ENCODE measurements around the gene CXorf58. TPM values are rescaled to one million over a fixed set of nuclear protein-coding genes. Genes with fewer than 3 reads are reported as not detected.

Gene CXorf58
- total and polyA plus RNA-seq, 2 donors (not counting 1 experiment from before 2014, with no cell fraction given) = 0.07 TPM; not detected in 1

DNA sequence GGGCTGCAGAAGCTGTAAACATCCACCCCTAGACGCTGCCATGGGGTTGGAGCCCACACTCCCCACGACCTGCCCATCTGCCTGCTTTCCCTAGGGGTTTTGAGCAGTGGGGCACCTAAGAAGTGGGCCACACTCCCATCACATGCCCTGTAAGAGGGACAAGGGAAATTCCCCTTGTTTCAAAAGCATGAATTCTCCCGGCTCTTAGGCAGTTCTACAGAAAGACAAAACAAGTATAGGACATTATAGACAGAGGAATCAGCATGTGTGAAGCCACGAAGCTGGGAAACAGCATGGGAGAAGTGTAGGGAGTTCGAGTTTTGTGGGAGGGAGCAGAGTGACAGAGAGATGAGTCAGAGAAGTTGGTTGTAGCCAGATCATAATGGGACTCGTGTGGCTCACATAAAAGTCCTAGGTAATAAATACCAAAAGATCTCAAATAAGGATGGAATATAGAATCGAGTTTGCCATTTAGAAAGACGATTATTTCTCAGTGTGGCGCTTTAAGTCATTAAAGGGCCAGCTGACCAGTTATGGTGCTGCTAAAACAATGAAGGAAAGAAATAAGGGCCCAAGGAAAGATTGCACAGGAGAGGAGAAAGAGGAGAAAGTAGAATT, 24.0 kb upstream of the CXorf58 start:
- Histone ChIP-seq H3K4me1 (ENCODE audit: control insufficient read depth in 2 of 2, insufficient read depth in 2 of 2, low read length in 2 of 2) (no peaks in the 10 kb centered on the region), H3K79me2 (ENCODE audit: control insufficient read depth, insufficient read depth, low read length) (no peaks in the 10 kb centered on the region), H3K4me2 (replicated peaks; ENCODE audit: low read depth, low read length, poor library complexity, severe bottlenecking) (no peak overlapping the region), H3K9ac (ENCODE audit: low read length) (no peak overlapping the region), H4K20me1 (ENCODE audit: control insufficient read depth, insufficient read depth, low read length, poor library complexity, severe bottlenecking) (no peaks in the 10 kb centered on the region), H3K4me3 (ENCODE audit: control extremely low read depth in 1 of 5, extremely low read depth in 1 of 5, insufficient read depth in 1 of 5, low read depth in 2 of 5, low read length in 4 of 5) (no peak overlapping the region), H3K9me3 (ENCODE audit: control extremely low read depth in 1 of 3, control insufficient read depth in 2 of 3, insufficient read depth in 1 of 3, low read length in 2 of 3) (no peaks in the 10 kb centered on the region), H3K27me3 (replicated peaks in 1 of 4; ENCODE audit: control extremely low read depth in 1 of 4, control insufficient read depth in 3 of 4, insufficient read depth in 4 of 4, low read length in 3 of 4) (no peaks in the 10 kb centered on the region), H2AFZ (ENCODE audit: insufficient read depth, low read depth, low read length, poor library complexity, severe bottlenecking) (no peak overlapping the region), H3K27ac (ENCODE audit: low read length in 2 of 2) (no peak overlapping the region), H3K36me3 (replicated peaks in 1 of 2; ENCODE audit: control extremely low read depth in 1 of 2, control insufficient read depth in 1 of 2, extremely low read depth in 1 of 2, insufficient read depth in 2 of 2, low read length in 1 of 2) (no peaks in the 10 kb centered on the region)
- DNase-seq (no peak), ATAC-seq (ENCODE audit: low read depth) (no peak)
- POLR2A ChIA-PET = no interaction called here
- Mint-ChIP-seq H3K27me3 (no peaks in the 10 kb centered on the region), H3K4me3 (no peak overlapping the region), H3K9me3 (ENCODE audit: insufficient read depth) (no peaks in the 10 kb centered on the region), H3K27ac (no peak overlapping the region), H3K4me1 (no peaks in the 10 kb centered on the region)
- CTCF ChIA-PET = no interaction called here
- no peak for TF ChIP-seq EZH2 (IDR thresholded peaks at IDR 0.05; ENCODE audit: borderline replicate concordance, insufficient read depth, low read depth, low read length, poor library complexity, severe bottlenecking)
- TF ChIP-seq, protein P1, sequence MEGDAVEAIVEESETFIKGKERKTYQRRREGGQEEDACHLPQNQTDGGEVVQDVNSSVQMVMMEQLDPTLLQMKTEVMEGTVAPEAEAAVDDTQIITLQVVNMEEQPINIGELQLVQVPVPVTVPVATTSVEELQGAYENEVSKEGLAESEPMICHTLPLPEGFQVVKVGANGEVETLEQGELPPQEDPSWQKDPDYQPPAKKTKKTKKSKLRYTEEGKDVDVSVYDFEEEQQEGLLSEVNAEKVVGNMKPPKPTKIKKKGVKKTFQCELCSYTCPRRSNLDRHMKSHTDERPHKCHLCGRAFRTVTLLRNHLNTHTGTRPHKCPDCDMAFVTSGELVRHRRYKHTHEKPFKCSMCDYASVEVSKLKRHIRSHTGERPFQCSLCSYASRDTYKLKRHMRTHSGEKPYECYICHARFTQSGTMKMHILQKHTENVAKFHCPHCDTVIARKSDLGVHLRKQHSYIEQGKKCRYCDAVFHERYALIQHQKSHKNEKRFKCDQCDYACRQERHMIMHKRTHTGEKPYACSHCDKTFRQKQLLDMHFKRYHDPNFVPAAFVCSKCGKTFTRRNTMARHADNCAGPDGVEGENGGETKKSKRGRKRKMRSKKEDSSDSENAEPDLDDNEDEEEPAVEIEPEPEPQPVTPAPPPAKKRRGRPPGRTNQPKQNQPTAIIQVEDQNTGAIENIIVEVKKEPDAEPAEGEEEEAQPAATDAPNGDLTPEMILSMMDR (IDR thresholded peaks at IDR 0.05) = no peak
- 100% methylated on average over 1 of the region's 9 CpGs for WGBS (ENCODE audit: insufficient coverage)
- intact Hi-C loops (cut with micrococcal nuclease) = no loop called here

DNA sequence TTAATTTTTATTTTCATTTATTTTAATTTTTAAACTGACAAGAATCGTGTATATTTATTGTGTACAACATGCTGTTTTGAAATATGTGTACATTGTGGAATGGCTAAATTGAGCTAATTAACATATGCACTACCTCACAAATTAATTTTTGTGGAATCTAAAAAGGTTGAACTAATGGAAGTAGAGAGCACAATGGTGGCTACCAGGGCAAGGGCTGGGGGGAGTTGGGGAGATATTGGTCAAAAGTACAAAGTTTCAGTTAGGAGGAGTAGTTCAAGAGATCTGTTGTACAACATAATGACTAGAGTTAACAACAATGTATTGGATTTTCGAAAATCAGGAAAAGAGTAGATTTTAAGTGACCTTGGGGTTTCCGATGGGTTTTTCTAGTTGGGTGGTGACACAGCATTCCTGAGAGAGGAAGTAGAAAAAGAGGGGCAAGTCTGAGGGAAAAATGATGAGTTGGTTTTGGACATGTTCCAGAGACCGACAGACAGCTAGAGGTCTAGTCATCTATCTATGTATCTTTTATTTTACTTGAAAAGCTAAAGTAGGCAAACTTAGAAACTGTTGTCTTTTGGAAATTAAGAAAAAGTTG, 23.3 kb upstream of the CXorf58 start:
- no peaks in the 10 kb centered on the region for H3K27me3 Mint-ChIP-seq
- no peaks in the 10 kb centered on the region for H3K4me1 ChIP-seq (ENCODE audit: control insufficient read depth in 2 of 2, insufficient read depth in 2 of 2, low read length in 2 of 2)
- no peaks in the 10 kb centered on the region for H3K9me3 Mint-ChIP-seq (ENCODE audit: insufficient read depth)
- ATAC-seq (ENCODE audit: low read depth) (no peak), DNase-seq (no peak)
- ChIA-PET CTCF (interaction anchor here (0.7 kb wide), 1 partner anchor 1712 kb away, joined by 4 read pairs; no protein-coding TSS in a partner anchor), POLR2A (no interaction called here)
- intact Hi-C loops (cut with micrococcal nuclease) = no loop called here
- H3K4me1 Mint-ChIP-seq = no peaks in the 10 kb centered on the region
- H3K36me3 ChIP-seq (replicated peaks in 1 of 2; ENCODE audit: control extremely low read depth in 1 of 2, control insufficient read depth in 1 of 2, extremely low read depth in 1 of 2, insufficient read depth in 2 of 2, low read length in 1 of 2) = no peaks in the 10 kb centered on the region
- WGBS (ENCODE audit: insufficient coverage) = 57% methylated on average over 1 of the region's 4 CpGs
- no peak overlapping the region for H3K27ac Mint-ChIP-seq
- H3K9me3 ChIP-seq (ENCODE audit: control extremely low read depth in 1 of 3, control insufficient read depth in 2 of 3, insufficient read depth in 1 of 3, low read length in 2 of 3) = no peaks in the 10 kb centered on the region
- H3K4me2 ChIP-seq (replicated peaks; ENCODE audit: low read depth, low read length, poor library complexity, severe bottlenecking) = no peak overlapping the region
- no peak overlapping the region for H3K9ac ChIP-seq (ENCODE audit: low read length)
- no peaks in the 10 kb centered on the region for H3K27me3 ChIP-seq (replicated peaks in 1 of 4; ENCODE audit: control extremely low read depth in 1 of 4, control insufficient read depth in 3 of 4, insufficient read depth in 4 of 4, low read length in 3 of 4)
- TF ChIP-seq, protein P1 (IDR thresholded peaks at IDR 0.05) = no peak
- no peak for TF ChIP-seq EZH2 (IDR thresholded peaks at IDR 0.05; ENCODE audit: borderline replicate concordance, insufficient read depth, low read depth, low read length, poor library complexity, severe bottlenecking)
- no peak overlapping the region for H3K4me3 Mint-ChIP-seq
- H3K79me2 ChIP-seq (ENCODE audit: control insufficient read depth, insufficient read depth, low read length) = no peaks in the 10 kb centered on the region
- no peak overlapping the region for H3K27ac ChIP-seq (ENCODE audit: low read length in 2 of 2)
- H3K4me3 ChIP-seq (ENCODE audit: control extremely low read depth in 1 of 5, extremely low read depth in 1 of 5, insufficient read depth in 1 of 5, low read depth in 2 of 5, low read length in 4 of 5) = no peak overlapping the region
- no peak overlapping the region for H2AFZ ChIP-seq (ENCODE audit: insufficient read depth, low read depth, low read length, poor library complexity, severe bottlenecking)
- no peaks in the 10 kb centered on the region for H4K20me1 ChIP-seq (ENCODE audit: control insufficient read depth, insufficient read depth, low read length, poor library complexity, severe bottlenecking)
